GM19351 (cell line): Measurements from ENCODE around the gene CSKMT.
"Not testable (repeated sequence)": the region's sequence is repeated elsewhere in the genome, so short reads cannot be mapped to it uniquely, and the experiment has no call there.

Experiments
- ATAC-seq: cut with Tn5 transposase; IDR thresholded peaks from one replicate; pipeline ENCODE4 v1.9.1; 2021; ENCODE audit warnings: mild to moderate bottlenecking, moderate library complexity; ENCODE audit not compliant: unreplicated experiment

Gene CSKMT

GRCh38 chr11:62687508-62688396, 22.6 kb downstream of the CSKMT start:
- no peak for ATAC-seq

DNA sequence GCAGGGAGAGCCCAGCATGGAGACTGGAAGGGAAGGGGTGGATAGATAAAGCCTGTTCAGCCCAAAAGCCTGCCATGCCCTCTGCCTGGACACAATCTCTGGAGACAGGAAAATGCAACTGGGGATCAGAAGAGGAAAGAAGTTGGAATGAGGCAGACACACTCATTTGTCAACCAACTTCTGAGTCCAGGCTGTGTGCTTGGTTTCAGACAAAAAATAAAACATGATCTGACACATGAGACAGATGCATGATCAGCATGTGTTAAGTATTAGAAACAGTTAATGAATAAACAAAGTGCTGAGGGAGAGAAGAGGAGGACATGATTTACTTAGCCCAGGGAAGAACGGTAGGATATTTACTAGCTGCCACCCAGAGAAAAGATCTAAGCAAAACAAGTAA, 23.4 kb downstream of the CSKMT start:
- ATAC-seq: no peak

- no peak for ATAC-seq
Observed at GRCh38 chr11:62689421-62690183, 24.5 kb downstream of the CSKMT start, which contains the start of gene LRRN4CL. Gene LRRN4CL, minus strand, starts transcription at chr11:62689530. Its CDS starts 1,022 bp downstream, at chr11:62688508.

- ATAC-seq: not testable (repeated sequence)
Observed at GRCh38 chr11:62693624-62694023, 28.5 kb downstream of the CSKMT start.

DNA sequence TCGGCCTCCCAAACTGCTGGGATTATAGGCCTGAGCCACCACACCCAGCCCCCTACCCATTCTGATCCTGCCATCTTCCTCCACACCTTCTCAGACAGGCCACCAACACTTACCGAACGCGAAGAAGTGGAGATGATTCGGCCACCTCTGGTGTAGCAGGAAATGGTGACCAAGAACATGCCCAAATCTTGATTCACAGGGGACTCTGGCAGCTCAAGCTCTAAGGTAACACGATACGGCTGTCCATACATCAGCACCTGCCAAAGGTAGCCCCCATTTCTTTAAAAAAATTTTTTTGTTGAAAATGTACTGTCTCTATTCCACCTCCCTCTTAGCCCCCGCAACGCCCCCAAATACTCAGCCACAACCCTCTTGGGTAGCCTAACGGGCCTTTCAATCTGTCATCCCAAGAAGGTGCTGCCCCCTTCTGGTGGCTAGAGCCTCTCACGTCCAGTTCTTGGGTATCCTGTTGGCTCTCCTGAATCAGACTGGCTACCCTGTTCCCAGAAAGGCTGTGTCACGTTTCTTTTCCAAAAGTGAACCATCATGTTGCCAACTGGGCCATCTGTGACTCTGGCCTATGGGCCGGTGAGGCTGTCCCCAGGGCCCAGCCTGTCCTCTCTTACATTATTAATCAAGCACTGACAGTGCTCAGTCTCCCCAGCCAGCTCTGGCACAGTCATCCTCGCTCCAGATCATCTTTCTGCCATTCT, 29.5 kb downstream of the CSKMT start:
- no peak for ATAC-seq

GRCh38 chr11:62702246-62702645, 37.1 kb downstream of the CSKMT start:
- no peak for ATAC-seq

DNA sequence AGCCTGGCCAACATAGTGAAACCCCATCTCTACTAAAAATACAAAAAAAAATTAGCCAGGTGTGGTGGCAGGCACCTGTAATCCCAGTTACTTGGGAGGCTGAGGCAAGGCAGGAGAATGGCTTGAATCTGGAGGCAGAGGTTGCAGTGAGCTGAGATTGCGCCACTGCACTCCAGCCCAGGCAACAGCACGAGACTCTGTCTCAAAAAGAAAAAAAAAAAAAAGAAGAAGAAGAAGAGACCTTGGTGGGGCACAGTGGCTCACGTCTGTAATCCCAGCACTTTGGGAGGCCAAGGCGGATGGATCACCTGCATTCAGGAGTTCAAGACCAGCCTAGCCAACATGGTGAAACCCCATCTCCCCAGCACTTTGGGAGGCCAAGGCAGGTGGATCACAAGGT, 38.8 kb downstream of the CSKMT start:
- not testable (repeated sequence) for ATAC-seq

DNA sequence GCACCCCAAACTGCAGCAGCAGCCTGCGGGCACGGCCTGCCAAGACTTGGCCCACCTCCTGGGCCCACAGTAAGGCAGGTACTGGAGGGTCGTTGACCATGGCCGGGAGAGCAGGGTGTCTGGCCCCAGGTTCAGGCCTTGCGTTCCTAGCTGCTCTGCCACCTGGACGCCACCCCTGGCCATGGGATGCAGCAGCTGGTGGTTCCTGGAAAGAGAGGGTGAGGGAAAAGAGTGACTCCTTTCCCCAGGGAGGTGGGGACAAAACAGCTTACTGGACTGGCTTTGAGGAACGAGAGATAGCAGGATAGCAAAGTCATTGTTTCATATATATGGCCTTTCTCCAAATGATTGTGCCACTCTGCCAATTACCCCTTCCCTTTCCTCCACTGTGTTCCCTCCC, 40.3 kb downstream of the CSKMT start:
- no peak for ATAC-seq

GRCh38 chr11:62705880-62706849, 41.1 kb downstream of the CSKMT start:
- ATAC-seq: peak; percentile 69

DNA sequence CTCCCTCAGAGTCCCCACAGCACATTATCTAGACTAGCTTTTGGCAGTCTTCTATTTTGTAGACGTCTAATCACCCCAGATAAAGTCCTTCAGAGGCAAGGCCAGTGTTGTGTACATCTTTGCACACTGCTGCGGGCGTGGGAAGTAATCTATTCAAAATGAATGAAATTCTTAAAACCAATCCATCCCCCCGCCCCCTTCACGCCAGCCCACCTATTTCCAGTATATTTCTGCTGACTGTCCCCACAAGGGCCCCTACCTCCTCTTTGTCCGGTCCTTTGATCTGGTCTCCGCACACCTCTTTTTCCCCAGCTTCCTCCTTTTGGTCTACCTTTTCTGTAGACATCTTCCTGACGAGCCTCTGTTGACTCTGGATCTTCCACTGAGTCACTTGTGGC, 41.7 kb downstream of the CSKMT start:
- ATAC-seq: no peak

DNA sequence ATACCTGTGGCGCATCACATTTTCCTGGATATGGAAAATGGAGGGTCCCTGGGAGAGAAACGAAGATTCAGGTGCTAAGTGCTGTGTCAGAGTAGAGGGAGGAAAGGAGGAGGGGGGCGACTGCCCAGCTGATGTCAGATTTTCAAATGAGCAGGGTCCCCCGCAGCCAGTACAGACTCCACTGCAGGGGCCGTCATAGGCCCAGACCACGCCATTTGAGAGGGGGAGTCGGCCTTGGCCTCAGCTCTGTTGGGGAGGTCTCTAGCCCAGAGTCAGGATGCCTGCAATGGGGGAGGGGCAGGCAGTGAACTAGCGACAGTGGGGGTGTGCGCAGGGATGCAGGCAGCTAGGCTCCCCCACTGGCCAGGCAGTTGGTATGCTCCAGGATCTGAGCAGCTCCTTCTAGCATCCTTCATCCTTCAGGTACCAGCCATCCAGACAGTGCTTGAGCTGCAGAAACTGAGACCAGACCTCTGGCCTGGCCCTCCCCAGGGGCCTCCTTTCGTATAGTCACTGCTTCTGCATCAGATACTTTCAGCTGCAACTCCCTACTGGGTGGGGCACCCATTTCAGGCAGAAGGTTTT, 42.3 kb downstream of the CSKMT start, which contains the start of the genes BSCL2 and GNG3:
Gene BSCL2 (minus strand): TSS at position 148 of the 585 bp plus-strand sequence. CDS start 229 bp downstream, outside the sequence.
Gene GNG3 (plus strand): TSS at position 400 of the 585 bp plus-strand sequence. CDS start 620 bp downstream, outside the sequence.
- no peak for ATAC-seq

GRCh38 chr11:62708392-62708791, 43.3 kb downstream of the CSKMT start:
- no peak for ATAC-seq

DNA sequence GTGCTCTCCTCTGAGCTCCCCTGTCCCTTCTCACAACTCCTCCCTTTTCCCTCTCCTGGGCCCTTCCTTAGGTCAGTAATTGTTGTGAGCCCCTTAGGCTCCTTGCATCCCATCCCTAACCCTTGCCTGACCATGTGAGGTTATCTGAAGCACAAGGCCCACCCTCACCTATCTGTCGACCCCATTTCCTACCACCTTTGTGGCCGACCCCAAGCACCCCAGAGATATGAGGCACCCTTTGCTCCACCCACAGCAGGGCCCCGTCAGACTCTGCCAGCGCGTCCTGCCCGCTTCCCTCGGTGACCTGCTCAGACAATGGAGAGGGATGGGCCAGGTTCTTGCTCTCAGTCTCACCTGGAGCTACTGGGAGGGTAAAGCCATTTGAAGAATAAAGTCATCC, 43.7 kb downstream of the CSKMT start:
- ATAC-seq: no peak

GRCh38 chr11:62709247-62710000, 44.3 kb downstream of the CSKMT start:
- ATAC-seq: peak; percentile 60

DNA sequence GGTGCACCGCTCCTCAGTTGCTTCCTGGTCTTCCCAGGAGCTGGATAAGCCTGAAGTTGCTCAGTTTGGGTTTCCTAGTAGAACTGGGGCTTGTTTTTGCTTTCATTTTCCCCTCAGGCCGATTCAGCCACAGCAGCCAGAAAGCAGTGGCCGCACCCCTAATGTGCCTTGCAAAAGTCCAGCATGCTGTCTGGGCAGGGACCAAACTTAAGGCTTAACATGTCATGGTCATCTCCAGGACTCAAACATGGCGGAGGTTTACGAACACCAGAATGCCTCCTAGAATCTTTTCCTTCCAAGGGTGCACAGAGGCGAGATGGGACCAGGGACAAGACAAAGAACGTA, 44.9 kb downstream of the CSKMT start:
- no peak for ATAC-seq

DNA sequence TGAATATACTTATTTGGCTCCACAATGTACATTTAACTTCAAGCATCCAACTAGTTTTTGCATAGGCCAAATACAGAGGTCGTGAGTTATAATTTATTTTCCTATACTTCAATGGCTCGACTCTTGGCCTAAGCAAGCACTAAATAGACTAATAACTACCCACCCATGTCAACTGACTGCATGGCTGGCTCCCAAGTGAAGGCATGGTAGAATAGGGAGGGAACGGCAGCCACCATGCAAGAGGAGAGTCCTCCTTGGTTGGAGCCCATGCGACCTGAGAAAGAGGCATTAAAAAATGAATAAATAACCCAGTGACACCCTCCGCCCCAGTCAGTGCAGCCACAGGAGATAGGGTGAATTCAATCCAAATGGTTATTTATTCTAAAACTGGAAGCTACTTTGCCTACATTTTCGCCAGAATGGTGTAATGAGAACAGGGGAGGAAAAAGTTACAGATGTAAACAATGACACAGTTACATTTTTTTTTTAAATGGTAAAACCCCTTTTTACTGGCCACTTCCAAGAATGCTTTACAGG, 47.2 kb downstream of the CSKMT start:
- ATAC-seq: no peak

GRCh38 chr11:62712861-62713260, 47.7 kb downstream of the CSKMT start:
- no peak for ATAC-seq

DNA sequence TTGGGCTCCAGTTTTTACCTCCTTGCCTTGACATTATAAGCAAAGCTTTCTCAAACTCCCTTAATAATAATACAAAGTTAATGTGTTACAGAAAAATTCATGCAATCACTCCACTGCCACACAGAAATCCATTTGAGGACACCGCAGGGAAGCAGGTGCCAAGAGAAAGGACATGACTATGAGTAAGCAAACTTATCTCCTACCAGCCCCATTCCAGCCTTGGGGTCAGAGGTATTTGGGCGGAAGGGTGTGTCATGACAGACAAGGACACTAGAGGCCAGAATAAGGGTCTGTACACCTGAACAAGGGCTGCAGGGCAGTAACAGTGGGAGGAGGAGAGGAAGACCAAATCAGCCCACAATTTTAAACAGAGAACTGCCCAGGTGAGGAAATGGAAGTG, 48.2 kb downstream of the CSKMT start:
- no peak for ATAC-seq
